CD4-positive, alpha-beta T cell treated with Interleukin-6 for 4 hours (primary cell): ENCODE measurements around the gene CCDC182.
A peak's percentile ranks its signal among the peaks of the same experiment; 100 is the strongest.

Experiments
- DNase-seq: peaks from one replicate; pipeline ENCODE4 v3.0.0-alpha.2; 2020; ENCODE audit warnings: mixed read lengths

Gene CCDC182

DNA sequence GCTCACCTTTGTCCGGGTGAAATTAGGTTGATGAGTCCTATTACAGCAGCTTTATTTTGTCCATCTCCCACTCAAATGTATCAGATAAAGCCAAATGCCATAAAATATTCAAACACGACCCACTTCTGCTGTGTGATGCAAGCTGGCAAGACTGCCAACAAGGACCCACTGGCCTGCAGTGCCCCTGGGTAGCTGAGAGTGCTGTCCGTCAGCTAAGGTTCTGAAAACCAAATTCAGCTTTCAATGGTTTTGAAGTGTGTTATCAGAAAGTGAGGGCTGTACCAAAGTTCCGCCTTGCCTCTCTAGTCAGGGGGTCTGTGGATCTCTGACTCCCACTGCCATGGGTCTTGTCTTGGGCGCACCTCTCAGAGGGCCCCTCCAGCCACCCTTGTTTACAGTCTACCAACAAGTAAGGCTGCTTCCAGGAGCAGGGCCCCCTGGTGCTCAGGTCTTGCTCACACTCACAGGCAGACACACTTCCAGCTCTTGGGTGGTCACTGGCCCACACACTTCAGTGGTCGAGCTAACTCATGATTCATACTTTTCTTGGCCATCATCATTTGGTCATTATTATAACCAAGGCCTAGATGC, 10.5 kb upstream of the CCDC182 start:
- DNase-seq: no peak

DNA sequence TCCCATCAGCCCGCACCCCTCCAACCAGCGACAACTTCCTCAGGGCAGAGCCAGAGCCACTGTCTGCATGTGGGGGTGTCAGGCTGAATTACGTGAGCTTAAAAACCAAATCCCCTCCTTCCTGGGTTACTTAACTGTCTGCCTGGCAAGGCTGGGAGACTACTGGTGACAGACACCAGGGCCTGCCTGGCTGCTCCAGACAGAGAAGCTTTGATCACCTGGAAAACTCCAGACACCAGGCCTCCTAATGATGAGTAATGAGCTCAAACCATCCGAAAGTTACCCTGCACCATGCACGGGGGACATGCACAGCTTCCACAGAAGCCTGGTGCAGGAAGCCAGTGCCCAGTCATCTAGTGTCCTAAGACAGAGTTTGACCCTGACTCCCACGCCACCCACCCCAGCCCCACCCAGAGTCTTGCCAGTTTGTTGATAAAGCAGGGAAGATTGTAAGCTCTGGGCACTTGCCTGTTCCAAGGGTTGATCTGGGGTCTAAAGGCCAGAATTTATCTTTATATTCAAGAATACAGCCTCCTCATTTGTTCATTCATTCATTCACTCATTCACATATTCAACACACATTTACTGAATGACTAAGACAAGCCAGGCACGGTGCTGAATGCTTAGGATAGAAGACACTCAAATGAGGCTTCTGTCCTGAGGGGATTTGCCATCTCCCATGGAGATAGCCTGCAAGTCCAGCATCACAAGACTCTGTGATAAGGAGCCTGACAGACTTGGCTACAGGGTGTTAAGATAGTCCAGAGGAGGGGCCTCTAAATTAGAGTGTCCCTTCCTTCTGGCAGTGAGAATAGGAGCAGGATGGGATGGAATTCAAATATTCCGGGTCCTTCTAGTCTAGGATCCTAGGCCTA, 7.2 kb upstream of the CCDC182 start:
- DNase-seq: no peak

- no peak for DNase-seq
Observed at GRCh38 chr17:57751348-57751971, 6.4 kb upstream of the CCDC182 start.

DNA sequence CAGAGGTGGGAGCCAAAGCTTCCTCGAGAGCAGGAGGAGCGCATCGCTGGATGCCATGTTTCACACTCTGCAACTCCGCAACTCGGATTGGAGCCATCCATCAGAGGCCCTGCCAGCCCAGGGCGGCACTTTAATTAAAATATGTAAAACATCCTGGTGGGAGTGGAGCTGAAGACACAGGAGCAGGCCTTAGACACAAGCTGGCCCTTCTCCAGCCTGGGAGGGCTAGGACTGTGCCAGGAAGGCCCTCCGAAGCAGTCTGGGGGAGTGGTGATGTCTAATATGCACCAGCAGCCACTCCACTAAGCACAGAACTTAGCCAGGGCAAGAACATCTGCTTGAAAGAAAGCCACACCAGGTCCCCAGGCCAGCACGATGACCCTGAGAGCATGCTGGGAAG, 5.8 kb upstream of the CCDC182 start:
- no peak for DNase-seq

GRCh38 chr17:57750109-57750871, 5.2 kb upstream of the CCDC182 start:
- DNase-seq: no peak

DNA sequence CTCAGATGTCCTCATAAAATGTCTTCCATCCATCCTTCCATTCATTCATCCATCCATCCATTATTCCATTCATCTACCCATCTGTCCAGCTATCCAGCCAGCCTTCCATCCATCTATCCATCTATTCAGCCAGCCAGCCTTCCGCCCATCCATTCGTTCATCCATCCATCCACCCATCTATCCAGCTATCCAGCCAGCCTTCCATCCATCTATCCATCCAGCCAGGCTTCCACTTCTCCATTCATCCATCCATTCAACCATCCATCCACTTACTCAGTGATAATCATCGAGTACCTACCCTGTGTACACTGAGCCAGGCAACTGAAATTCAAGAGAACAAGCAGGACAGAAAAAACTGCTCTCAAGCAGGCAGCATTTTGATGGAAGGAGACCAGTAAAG, 4.6 kb upstream of the CCDC182 start:
- no peak for DNase-seq

GRCh38 chr17:57747221-57748017, 2.3 kb upstream of the CCDC182 start:
- DNase-seq: peak; percentile 45

DNA sequence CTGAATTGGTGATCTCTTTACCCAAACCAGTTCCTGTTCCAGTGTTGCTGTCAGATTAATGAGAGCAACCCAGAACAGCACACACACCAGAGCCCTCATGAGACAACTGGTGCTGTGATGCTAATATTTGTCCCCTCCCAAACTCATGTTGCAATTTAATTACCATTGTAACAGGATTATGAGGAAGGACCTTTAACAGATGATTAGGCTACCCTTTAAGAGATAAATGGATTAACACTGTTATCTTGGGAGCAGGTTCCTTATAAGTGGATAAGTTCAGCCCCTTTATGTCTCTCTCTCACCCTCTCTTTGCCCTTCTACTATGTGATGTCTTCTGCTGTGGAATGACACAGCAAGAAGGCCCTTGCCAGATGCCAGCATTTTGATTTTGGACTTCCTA, 1.1 kb upstream of the CCDC182 start:
- no peak for DNase-seq

GRCh38 chr17:57744195-57745170, 616 bp downstream of the CCDC182 start:
- DNase-seq: no peak

DNA sequence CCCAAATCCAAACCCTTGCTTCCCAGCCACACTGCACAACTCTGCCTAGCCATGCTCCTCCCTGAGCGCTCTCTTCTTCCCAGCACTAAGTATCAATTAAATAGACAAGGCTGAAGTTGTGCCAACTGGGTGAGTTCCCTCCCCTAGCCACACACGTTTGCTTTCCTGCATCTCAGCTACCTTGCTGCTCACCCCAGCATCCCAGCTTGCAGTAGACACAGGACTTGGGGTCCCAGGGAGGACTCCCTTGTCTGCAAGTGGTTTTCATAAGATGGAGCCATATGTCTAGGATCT, 4.9 kb downstream of the CCDC182 start:
- no peak for DNase-seq

DNA sequence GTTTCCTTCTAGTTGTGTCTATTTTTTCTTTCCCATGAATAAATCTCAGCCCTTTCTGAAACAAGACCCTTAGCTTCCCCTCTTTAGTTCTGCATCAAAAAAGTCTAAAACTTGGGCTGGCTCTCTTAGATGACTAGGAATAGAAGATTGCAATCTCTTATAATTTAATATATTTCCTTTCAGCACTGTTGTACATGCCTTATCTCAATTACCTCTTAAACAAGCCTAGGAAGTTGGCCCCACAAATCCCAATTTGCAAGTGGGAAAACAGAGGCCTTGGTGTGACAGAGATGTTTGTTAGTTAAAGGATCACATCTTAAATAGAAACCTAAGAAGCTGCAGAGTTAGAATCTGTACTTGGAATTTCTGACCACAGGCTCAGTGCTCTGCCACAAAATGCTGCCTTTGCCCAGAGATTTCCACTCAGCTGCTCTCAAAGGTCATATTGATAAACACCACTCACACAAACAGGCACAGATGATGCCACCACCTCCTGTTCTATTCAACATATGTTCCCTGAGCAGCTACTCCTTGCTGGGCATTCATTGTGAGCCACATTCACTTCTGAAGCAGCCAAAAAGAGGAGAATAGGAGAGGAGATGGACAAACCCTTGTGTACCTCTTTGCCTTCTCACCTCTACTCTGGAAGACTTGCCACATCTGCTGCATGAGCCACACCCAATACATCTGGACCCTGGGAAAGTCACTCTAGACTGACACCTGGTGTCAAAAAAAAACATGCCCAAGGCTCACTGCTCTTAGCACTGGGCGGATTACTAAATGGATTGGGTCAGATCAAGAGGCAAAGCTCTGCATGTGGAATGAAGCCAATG, 5.5 kb downstream of the CCDC182 start:
- no peak for DNase-seq

- DNase-seq: no peak
Observed at GRCh38 chr17:57737450-57737849, 7.6 kb downstream of the CCDC182 start.

DNA sequence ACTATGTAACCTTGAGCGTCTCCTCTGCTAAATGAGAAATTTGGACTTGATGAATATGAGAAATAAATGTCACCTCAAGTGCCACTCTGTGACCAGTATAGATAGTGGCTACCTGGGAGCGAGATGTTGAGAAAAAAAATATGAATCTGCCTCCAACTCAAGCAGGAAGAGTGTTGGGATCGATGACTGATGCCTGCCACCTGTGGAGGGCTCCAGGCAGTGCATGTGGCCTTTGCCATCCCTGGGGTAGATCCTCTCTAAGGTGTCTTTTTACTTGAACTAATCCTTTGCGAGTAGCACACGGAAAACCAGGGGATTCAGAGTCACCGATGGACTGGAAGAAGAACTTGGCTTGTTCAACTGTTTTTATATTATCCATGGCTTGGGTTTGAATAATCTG, 9.4 kb downstream of the CCDC182 start:
- DNase-seq: no peak

- DNase-seq: no peak
Observed at GRCh38 chr17:57735230-57735629, 9.9 kb downstream of the CCDC182 start.

DNA sequence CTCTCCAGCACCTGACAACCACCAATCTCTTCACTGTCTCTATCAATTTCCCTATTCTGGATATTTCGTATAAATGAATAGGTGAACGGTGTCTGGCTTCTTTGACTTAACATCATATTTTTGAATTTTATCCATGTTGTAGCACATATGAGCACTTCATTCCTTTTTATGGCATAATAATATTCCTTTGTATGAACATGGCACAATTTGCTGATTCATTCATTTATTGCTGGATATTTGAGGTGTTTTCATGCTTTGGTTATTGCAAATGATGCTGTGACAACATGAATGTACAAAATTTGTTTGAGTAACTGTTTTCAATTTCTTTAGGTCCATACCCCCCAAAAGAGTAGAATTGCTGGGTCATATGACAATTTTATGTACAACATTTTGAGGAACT, 12.0 kb downstream of the CCDC182 start:
- no peak for DNase-seq

- no peak for DNase-seq
Observed at GRCh38 chr17:57732062-57732461, 13.0 kb downstream of the CCDC182 start.

DNA sequence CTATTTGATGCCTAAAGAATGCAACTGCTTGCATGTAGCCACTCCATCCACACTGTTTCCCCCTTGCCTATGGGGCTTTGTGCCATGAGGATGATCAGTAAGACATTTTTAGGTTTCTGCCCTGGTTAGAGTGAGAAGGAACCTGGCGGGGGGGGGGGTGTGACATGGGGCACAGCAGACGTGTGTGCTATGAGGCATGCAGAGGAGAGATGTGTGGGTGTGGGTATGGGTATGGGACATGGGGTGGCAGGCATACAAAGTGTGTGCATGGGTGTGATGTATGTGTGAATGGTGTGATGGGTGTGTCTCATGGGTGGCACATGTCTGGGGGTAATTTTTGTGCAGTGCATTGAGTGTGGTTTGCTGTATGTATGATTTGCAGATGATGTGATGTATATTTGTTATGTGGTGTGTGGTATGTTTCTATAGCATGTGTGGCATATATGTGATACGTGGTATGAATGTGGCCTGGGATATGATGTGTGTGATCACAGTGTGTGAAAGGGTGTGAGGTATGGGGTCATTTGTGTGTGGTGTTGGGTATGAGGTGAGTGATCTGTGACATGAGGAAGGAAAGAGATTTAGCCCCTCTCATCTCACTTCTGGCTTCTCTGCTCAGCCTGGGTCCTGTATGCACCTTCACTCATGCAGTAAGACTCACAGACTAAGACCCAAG, 14.9 kb downstream of the CCDC182 start:
- no peak for DNase-seq

DNA sequence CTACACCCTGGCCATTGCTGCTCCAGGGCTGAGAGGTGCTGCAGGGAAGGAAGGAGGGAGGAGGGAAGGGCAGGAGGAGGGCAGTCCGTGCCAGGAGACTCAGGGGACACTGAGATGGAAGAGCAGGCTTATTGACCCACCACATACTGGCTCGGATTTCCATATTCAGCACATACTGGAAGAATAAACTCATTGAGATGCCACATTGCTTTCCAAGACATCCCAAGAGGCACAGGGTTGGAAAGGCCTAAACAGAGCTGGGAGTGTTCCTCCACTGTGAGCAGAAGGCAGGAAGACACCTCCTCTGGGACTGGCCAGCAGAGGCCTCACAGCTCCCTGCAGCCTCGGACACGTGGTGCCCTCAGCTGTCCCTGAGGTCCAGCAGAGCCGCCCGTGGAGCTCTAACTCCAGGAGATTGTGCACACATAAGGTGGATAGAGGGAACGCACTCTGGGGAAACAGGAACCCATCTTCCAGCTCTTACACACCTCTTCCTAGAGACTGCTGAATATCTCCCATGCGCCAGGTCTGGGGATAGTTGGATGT, 17.4 kb downstream of the CCDC182 start:
- no peak for DNase-seq

DNA sequence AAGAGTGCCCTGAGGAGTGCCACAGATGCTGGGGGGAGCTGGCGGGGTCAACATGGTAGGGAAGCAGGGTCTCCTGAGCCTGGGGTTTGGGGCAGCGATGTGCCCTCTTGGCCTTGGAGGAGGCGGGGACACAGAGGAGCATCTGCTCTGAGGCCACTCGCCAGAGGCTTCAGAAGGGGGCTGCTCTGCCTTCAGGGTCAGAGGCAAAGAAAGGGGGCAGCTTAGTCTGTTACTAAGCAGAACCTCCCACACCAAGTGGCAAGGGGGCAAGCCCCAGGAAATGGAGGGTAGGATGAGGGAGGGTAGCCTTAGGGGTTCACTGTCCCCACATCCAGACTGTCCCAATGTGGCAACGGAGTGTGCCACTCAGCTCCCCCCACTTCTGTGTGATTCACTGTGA, 18.3 kb downstream of the CCDC182 start:
- no peak for DNase-seq
